Panc1 (cell line): ENCODE data around the gene WWOX. TPM values are rescaled to one million over a fixed set of nuclear protein-coding genes. Genes with fewer than 3 reads are reported as not detected.

Experiments
- ATAC-seq: fragments of 200-7000 bp; cut with Tn5 transposase; 2 replicates; pipeline ENCODE4 v1.9.1; 2020; ENCODE audit warnings: mild to moderate bottlenecking, moderate library complexity
- BruUV-seq: library from RNA; stranded (reverse); fragments of 400-500 nt; replicated peaks from 2 replicates; lab custom pipeline; 2021; lab: Mats Ljungman, UMichigan
- CTCF ChIA-PET: fragments of 300-600 bp; sonication (Branson Sonifier 250); formaldehyde crosslinking; loops from one replicate; lab custom pipeline; 2022; ENCODE audit warnings: antibody characterized with exemption; lab: Charles Lee
- POLR2A ChIA-PET: fragments of 300-600 bp; sonication (Branson Sonifier 250); formaldehyde crosslinking; loops from one replicate; lab custom pipeline; 2022; ENCODE audit warnings: antibody characterized with exemption; lab: Charles Lee
- DNase-seq: peaks from one replicate; pipeline ENCODE4 v3.0.0-alpha.2; 2010; ENCODE audit warnings: low read depth, low spot score
- H3K27ac ChIP-seq: 2 replicates; pipeline ENCODE4 v1.5.1; 2011; ENCODE audit warnings: mild to moderate bottlenecking, low read length, inconsistent platforms
- H3K27me3 ChIP-seq: fragments of 200-500 bp; sonication (Bioruptor generic); 2 replicates; pipeline ENCODE4 v1.6.0; 2014; ENCODE audit warnings: low read length, inconsistent platforms; ENCODE audit not compliant: control insufficient read depth, insufficient read depth
- H3K36me3 ChIP-seq: fragments of 200-500 bp; sonication (Bioruptor generic); 2 replicates; pipeline ENCODE4 v1.5.1; 2014; ENCODE audit warnings: inconsistent platforms, mild to moderate bottlenecking, low read length, moderate library complexity; ENCODE audit not compliant: control insufficient read depth, insufficient read depth
- H3K4me1 ChIP-seq: 2 replicates; pipeline ENCODE4 v1.5.1; 2011; ENCODE audit warnings: inconsistent platforms, mild to moderate bottlenecking, low read length, moderate library complexity; ENCODE audit not compliant: control insufficient read depth, insufficient read depth
- H3K4me3 ChIP-seq, 2 experiments: 2 replicates each; pipeline ENCODE4 v1.5.1; 2011 to 2012; ENCODE audit warnings: low read depth in 2 of 2, low read length in 2 of 2, mild to moderate bottlenecking in 2 of 2, inconsistent platforms in 1 of 2, moderate library complexity in 1 of 2
- H3K9me3 ChIP-seq: fragments of 200-500 bp; sonication (Bioruptor generic); 2 replicates; pipeline ENCODE4 v1.5.1; 2014; ENCODE audit warnings: low read depth, mild to moderate bottlenecking, inconsistent platforms, low read length, moderate library complexity; ENCODE audit not compliant: control insufficient read depth, insufficient read depth
- POLR2AphosphoS5 ChIP-seq: IDR thresholded peaks from 2 replicates; pipeline ENCODE4 v1.6.1; 2012; ENCODE audit warnings: mild to moderate bottlenecking, low read depth, low read length, moderate library complexity
- SIN3A ChIP-seq: IDR thresholded peaks from 2 replicates; pipeline ENCODE4 v1.6.1; 2012; ENCODE audit warnings: low read depth, mild to moderate bottlenecking, low read length, moderate library complexity, borderline replicate concordance; ENCODE audit not compliant: insufficient read depth
- TCF7L2 ChIP-seq: IDR thresholded peaks from 2 replicates; pipeline ENCODE4 v1.6.1; 2011; ENCODE audit warnings: mild to moderate bottlenecking, low read depth, low read length, inconsistent platforms
- in situ Hi-C: cut with HindIII; loops from 2 replicates; pipeline ENCODE4 v1.10.0; 2016; ENCODE audit warnings: low sequenced_read_pairs, low pct_unique_long_range_greater_than_20kb
- intact Hi-C: fragments of 100-400 bp; cut with micrococcal nuclease; formaldehyde crosslinking; loops from one replicate; pipeline ENCODE4 v1.10.0; 2022; ENCODE audit not compliant: unreplicated experiment
- total RNA-seq: library from RNA; stranded (reverse); gene quantifications from one replicate; pipeline ENCODE4 v1.2.1, GENCODE V29; 2021; ENCODE audit not compliant: unreplicated experiment
- TF ChIP-seq, protein P1 (sequence below): fragments of 450-650 bp; IDR thresholded peaks from 2 replicates; pipeline ENCODE4 v1.5.1; 2017; ENCODE audit warnings: mild to moderate bottlenecking
- TF ChIP-seq, protein P2 (sequence below), 2 experiments: IDR thresholded peaks; 2 replicates each; pipeline ENCODE4 v1.6.1; 2011 to 2012; ENCODE audit warnings: low read depth in 2 of 2, control low read depth in 1 of 2, low read length in 1 of 2, mild to moderate bottlenecking in 1 of 2, moderate library complexity in 1 of 2; ENCODE audit not compliant: insufficient read depth in 1 of 2

Gene WWOX
- total RNA-seq, 1 experiment from 2014 or later, result 12.5 TPM

DNA sequence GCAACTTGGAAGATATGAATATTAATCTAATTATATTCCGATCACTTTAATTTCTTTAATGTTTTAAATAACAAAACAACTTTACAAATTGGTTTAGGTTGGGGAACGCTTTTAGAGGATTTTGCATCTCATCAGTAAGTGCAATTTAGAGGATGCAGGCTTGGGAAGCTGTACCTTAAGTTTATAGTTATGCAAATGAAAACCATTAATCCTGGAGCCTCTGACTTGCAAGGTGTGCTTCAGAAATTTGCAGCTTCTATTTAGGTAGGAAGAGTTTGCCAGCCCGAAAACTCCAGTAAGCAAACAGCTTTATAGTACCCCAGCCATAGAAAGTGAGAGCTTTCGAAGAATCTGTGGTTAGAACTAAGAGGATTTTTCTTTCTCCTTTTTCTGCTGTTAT, 954.1 kb downstream of the WWOX start:
- Histone ChIP-seq H3K27me3 (no peaks in the 10 kb centered on the region), H3K4me3 (no peak overlapping the region), H3K9me3 (no peaks in the 10 kb centered on the region), H3K4me1 (no peaks in the 10 kb centered on the region), H3K27ac (no peak overlapping the region), H3K36me3 (no peaks in the 10 kb centered on the region)
- in situ Hi-C loops, result no loop called here
- no peak for TF ChIP-seq SIN3A
- TF ChIP-seq TCF7L2, result no peak
- TF ChIP-seq, protein P1, sequence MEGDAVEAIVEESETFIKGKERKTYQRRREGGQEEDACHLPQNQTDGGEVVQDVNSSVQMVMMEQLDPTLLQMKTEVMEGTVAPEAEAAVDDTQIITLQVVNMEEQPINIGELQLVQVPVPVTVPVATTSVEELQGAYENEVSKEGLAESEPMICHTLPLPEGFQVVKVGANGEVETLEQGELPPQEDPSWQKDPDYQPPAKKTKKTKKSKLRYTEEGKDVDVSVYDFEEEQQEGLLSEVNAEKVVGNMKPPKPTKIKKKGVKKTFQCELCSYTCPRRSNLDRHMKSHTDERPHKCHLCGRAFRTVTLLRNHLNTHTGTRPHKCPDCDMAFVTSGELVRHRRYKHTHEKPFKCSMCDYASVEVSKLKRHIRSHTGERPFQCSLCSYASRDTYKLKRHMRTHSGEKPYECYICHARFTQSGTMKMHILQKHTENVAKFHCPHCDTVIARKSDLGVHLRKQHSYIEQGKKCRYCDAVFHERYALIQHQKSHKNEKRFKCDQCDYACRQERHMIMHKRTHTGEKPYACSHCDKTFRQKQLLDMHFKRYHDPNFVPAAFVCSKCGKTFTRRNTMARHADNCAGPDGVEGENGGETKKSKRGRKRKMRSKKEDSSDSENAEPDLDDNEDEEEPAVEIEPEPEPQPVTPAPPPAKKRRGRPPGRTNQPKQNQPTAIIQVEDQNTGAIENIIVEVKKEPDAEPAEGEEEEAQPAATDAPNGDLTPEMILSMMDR, result no peak
- no peak for TF ChIP-seq POLR2AphosphoS5
- TF ChIP-seq, protein P2, sequence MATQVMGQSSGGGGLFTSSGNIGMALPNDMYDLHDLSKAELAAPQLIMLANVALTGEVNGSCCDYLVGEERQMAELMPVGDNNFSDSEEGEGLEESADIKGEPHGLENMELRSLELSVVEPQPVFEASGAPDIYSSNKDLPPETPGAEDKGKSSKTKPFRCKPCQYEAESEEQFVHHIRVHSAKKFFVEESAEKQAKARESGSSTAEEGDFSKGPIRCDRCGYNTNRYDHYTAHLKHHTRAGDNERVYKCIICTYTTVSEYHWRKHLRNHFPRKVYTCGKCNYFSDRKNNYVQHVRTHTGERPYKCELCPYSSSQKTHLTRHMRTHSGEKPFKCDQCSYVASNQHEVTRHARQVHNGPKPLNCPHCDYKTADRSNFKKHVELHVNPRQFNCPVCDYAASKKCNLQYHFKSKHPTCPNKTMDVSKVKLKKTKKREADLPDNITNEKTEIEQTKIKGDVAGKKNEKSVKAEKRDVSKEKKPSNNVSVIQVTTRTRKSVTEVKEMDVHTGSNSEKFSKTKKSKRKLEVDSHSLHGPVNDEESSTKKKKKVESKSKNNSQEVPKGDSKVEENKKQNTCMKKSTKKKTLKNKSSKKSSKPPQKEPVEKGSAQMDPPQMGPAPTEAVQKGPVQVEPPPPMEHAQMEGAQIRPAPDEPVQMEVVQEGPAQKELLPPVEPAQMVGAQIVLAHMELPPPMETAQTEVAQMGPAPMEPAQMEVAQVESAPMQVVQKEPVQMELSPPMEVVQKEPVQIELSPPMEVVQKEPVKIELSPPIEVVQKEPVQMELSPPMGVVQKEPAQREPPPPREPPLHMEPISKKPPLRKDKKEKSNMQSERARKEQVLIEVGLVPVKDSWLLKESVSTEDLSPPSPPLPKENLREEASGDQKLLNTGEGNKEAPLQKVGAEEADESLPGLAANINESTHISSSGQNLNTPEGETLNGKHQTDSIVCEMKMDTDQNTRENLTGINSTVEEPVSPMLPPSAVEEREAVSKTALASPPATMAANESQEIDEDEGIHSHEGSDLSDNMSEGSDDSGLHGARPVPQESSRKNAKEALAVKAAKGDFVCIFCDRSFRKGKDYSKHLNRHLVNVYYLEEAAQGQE (IDR thresholded peaks at IDR 0.05; ENCODE audit: insufficient read depth in 1 of 2, low read depth in 2 of 2, low read length in 1 of 2), result no peak
- DNase-seq (no peak), ATAC-seq (no peak)
- CTCF ChIA-PET, result no interaction called here
- intact Hi-C loops, result no loop called here
- POLR2A ChIA-PET, result no interaction called here
- BruUV-seq, result no TSS peak

DNA sequence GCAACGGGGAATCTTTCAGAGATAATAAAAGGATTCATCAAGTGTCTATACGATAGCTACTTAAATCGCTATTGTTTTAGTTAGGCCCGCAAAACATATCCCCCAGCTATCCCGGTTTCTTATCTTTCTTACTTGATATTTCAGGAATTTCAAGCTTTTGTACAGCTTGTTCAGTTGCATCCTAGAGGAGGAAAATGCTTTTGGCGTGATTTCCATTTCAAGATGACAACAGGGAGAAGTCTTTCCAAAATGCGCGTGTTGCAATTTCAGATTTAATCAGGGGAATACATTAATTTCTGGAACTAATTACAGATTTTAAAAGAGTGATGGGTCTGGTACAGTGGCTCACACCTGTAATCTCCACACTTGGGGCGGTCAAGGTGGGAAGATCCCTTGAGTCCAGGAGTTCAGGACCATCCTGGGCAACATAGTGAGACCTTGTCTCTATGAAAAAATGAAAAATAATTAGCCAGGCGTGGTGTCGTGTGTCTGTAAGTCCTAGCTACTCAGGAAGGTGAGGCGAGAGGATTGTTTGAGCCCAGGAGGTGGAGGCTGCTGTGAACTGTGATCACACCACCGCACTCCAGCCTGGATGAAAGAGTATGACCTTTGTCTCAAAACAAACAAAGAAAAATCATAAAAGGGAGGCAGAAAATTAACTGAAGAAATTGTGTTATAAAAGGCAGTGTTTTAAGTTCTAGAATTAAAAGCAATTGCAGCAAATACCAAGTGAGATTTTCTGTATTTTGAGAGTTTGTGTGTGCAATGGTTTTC, 954.9 kb downstream of the WWOX start:
- intact Hi-C loops, result no loop called here
- POLR2A ChIA-PET, result no interaction called here
- no peak for DNase-seq
- Histone ChIP-seq H3K27me3 (no peaks in the 10 kb centered on the region), H3K4me1 (no peaks in the 10 kb centered on the region), H3K9me3 (no peaks in the 10 kb centered on the region), H3K27ac (no peak overlapping the region), H3K4me3 (no peak overlapping the region), H3K36me3 (no peaks in the 10 kb centered on the region)
- no TSS peak for BruUV-seq
- no peak for ATAC-seq
- TF ChIP-seq, protein P1, result no peak
- TF ChIP-seq POLR2AphosphoS5 (no peak), SIN3A (no peak)
- in situ Hi-C loops, result no loop called here
- CTCF ChIA-PET, result no interaction called here
